Suprapubic skin (tissue), 4 donors: ENCODE results near the gene SNTN. TPM values are rescaled to one million over a fixed set of nuclear protein-coding genes. Genes with fewer than 3 reads are reported as not detected.

Experiments used
- DNase-seq, 2 donors: peaks; one replicate each; pipeline ENCODE4 v3.0.0-alpha.2; 2019; ENCODE audit warnings: low spot score in 2 of 2
- H3K27ac ChIP-seq: fragments of 200-600 bp; sonication (generic); one replicate; pipeline ENCODE4 v1.5.1; 2019
- H3K27me3 ChIP-seq: fragments of 200-600 bp; sonication (generic); one replicate; pipeline ENCODE4 v1.5.1; 2019
- H3K36me3 ChIP-seq: fragments of 200-600 bp; sonication (generic); one replicate; pipeline ENCODE4 v1.5.1; 2019
- H3K4me1 ChIP-seq: fragments of 200-600 bp; sonication (generic); one replicate; pipeline ENCODE4 v1.5.1; 2019
- H3K4me3 ChIP-seq: fragments of 200-600 bp; sonication (generic); one replicate; pipeline ENCODE4 v1.5.1; 2019; ENCODE audit warnings: mild to moderate bottlenecking
- H3K9me3 ChIP-seq: fragments of 200-600 bp; sonication (generic); one replicate; pipeline ENCODE4 v1.5.1; 2019
- EP300 ChIP-seq: sonication (generic); formaldehyde crosslinking; IDR thresholded peaks from one replicate; pipeline ENCODE4 v1.6.1; 2017; ENCODE audit warnings: antibody characterized with exemption
- POLR2A ChIP-seq, 2 donors: fragments of 450-650 bp; IDR thresholded peaks; one replicate each; pipeline ENCODE4 v1.6.1; 2017; ENCODE audit warnings: antibody characterized with exemption in 2 of 2, mild to moderate bottlenecking in 2 of 2, moderate library complexity in 2 of 2
- POLR2AphosphoS5 ChIP-seq, 3 donors: sonication (generic); formaldehyde crosslinking; IDR thresholded peaks; one replicate each; pipeline ENCODE4 v1.6.1; 2017; ENCODE audit warnings: antibody characterized with exemption in 3 of 3
- WGBS: methylation state at CpG from one replicate; pipeline ENCODE4 v1.1.5; 2018; 5-methylcytosine and 5-hydroxymethylcytosine counted together
- total RNA-seq, 4 donors: library from RNA; depleted of rRNA; stranded (reverse); fragments of >200 nt; gene quantifications; one replicate each; pipeline ENCODE4 v1.1.0, GENCODE V29; 2016
- TF ChIP-seq, protein P1 (sequence below), 2 donors: fragments of 200-600 bp in 1 of 2; fragments of 450-650 bp in 1 of 2; sonication (generic) in 1 of 2; IDR thresholded peaks; one replicate each; pipeline ENCODE4 v1.5.1; 2016 to 2019; ENCODE audit warnings: antibody characterized with exemption in 2 of 2, mild to moderate bottlenecking in 1 of 2, moderate library complexity in 1 of 2

SNTN gene
- total RNA-seq, 4 donors from 2014 or later: not detected

DNA sequence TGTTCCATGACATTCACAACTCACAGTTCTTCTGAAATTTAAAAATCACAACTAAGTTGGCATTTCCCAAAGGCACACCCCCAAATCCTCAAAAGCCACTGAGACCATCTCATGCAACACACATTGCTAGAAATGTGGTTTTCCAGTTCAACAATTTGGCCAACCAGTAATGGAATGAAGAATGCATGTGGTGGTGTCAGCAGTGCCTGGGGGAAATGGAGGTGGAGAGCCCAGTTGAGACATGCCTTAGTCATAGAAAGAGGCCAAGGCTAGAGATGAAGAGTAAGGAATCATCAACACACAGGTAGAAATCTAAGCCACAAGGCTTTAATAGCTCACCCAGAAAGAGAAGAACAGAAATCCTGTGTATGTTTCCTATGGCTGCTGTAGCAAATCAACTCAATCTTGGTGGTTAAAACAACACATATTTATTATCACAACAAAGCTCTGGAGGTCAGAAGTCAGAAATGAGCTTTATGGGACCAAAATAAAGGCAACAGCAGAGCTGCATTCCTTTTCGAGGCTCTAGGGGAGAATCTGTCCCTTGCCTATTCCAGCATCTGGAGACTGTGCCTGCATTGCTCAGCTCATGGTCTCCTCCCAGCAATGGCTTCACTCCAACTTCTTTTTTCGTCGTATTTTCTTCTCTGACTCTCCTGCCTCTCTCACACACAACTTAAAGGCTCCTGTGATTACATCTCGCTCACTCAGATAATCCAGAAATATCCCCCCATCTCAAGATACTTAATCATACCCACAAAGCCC is 54.0 kb downstream of the SNTN start:
- no peaks in the 10 kb centered on the region for H3K36me3 ChIP-seq
- TF ChIP-seq, protein P1, sequence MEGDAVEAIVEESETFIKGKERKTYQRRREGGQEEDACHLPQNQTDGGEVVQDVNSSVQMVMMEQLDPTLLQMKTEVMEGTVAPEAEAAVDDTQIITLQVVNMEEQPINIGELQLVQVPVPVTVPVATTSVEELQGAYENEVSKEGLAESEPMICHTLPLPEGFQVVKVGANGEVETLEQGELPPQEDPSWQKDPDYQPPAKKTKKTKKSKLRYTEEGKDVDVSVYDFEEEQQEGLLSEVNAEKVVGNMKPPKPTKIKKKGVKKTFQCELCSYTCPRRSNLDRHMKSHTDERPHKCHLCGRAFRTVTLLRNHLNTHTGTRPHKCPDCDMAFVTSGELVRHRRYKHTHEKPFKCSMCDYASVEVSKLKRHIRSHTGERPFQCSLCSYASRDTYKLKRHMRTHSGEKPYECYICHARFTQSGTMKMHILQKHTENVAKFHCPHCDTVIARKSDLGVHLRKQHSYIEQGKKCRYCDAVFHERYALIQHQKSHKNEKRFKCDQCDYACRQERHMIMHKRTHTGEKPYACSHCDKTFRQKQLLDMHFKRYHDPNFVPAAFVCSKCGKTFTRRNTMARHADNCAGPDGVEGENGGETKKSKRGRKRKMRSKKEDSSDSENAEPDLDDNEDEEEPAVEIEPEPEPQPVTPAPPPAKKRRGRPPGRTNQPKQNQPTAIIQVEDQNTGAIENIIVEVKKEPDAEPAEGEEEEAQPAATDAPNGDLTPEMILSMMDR (IDR thresholded peaks at IDR 0.05): no peak
- TF ChIP-seq POLR2AphosphoS5 (IDR thresholded peaks at IDR 0.05) (no peak), POLR2A (IDR thresholded peaks at IDR 0.05) (no peak), EP300 (no peak)
- H3K27ac ChIP-seq: no peak overlapping the region
- H3K4me3 ChIP-seq: no peak overlapping the region
- no peaks in the 10 kb centered on the region for H3K4me1 ChIP-seq
- no peaks in the 10 kb centered on the region for H3K27me3 ChIP-seq
- DNase-seq: no peak
- no peaks in the 10 kb centered on the region for H3K9me3 ChIP-seq
- WGBS: 46% methylated on average over 4 of the region's 4 CpGs

DNA sequence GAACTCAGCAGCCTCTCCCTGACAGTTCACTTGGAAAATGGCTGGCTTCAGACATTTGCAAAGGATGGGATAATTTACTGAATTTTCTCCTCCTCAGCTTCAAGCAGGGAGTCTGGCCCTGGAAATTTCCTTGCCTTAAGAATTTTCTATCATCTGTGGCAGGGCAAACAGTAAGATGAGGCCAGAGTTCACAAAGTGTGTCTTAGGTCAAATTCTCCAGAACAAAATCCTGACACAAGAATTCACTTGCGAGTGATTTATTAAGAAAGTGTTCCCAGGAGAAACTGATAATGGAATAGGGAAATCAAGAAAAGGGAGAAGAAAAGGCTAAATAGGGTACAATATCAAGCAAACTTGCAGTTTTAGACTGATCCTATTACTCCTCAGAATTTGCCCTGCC is 55.3 kb downstream of the SNTN start:
- no peaks in the 10 kb centered on the region for H3K27me3 ChIP-seq
- H3K9me3 ChIP-seq: no peaks in the 10 kb centered on the region
- WGBS: 84% methylated on average over 1 of the region's 1 CpG
- H3K4me3 ChIP-seq: no peak overlapping the region
- H3K36me3 ChIP-seq: no peaks in the 10 kb centered on the region
- no peak overlapping the region for H3K27ac ChIP-seq
- TF ChIP-seq, protein P1 (IDR thresholded peaks at IDR 0.05): no peak
- TF ChIP-seq POLR2AphosphoS5 (IDR thresholded peaks at IDR 0.05) (no peak), EP300 (no peak)
- DNase-seq: no peak
- H3K4me1 ChIP-seq: no peaks in the 10 kb centered on the region

- H3K4me3 ChIP-seq: no peak overlapping the region
- no peak overlapping the region for H3K27ac ChIP-seq
- no peak for TF ChIP-seq POLR2AphosphoS5 (IDR thresholded peaks at IDR 0.05)
- TF ChIP-seq POLR2A (IDR thresholded peaks at IDR 0.05): no peak
- TF ChIP-seq EP300: no peak
- TF ChIP-seq, protein P1 (IDR thresholded peaks at IDR 0.05): no peak
- no peak for DNase-seq
- WGBS: 94% methylated on average over 3 of the region's 3 CpGs
- no peaks in the 10 kb centered on the region for H3K36me3 ChIP-seq
- no peaks in the 10 kb centered on the region for H3K27me3 ChIP-seq
- H3K9me3 ChIP-seq: no peaks in the 10 kb centered on the region
- H3K4me1 ChIP-seq: no peaks in the 10 kb centered on the region
Measured at GRCh38 chr3:63709576-63709975, 57.1 kb downstream of the SNTN start.

Other genes with a start within 250 kb of the SNTN start
- not detected for gene C3orf49, start 166.6 kb downstream of the SNTN start, total RNA-seq
- gene THOC7, start 211.1 kb downstream of the SNTN start, total RNA-seq: 10 to 100 TPM; 28.0 to 48.8 (median 40.1) TPM
- gene ATXN7, start 211.2 kb downstream of the SNTN start, total RNA-seq: 100 to 1,000 TPM in 1 of 4 donors, 10 to 100 TPM in 3; 22.9 to 101 (median 44.2) TPM